ENCODE measurements around the gene PPP2R2C.

PPP2R2C gene

GRCh38 chr4:6375620-6376295, 96.7 kb downstream of the PPP2R2C start:
- Histone ChIP-seq H3K4me2 (ENCODE audit: low read length) (no peak overlapping the region), H3K36me3 (ENCODE audit: control insufficient read depth, insufficient read depth, low read length) (no peaks in the 10 kb centered on the region), H3K9ac (no peak overlapping the region), H3K9me3 (ENCODE audit: control insufficient read depth, low read length) (no peaks in the 10 kb centered on the region), H3K27ac (no peak overlapping the region), H3K79me2 (no peaks in the 10 kb centered on the region), H3K27me3 (ENCODE audit: control insufficient read depth, insufficient read depth, low read length) (no peaks in the 10 kb centered on the region), H3K4me1 (no peaks in the 10 kb centered on the region), H2AFZ (no peak overlapping the region), H3K4me3 (ENCODE audit: low read depth, low read length) (no peak overlapping the region)
- TF ChIP-seq CTCF (IDR thresholded peaks at IDR 0.05) = no peak

GRCh38 chr4:6374575-6374974, 97.8 kb downstream of the PPP2R2C start:
- Histone ChIP-seq H3K79me2 (no peaks in the 10 kb centered on the region), H3K4me2 (ENCODE audit: low read length) (no peak overlapping the region), H3K36me3 (ENCODE audit: control insufficient read depth, insufficient read depth, low read length) (no peaks in the 10 kb centered on the region), H3K9ac (no peak overlapping the region), H3K4me3 (ENCODE audit: low read depth, low read length) (no peak overlapping the region), H3K9me3 (ENCODE audit: control insufficient read depth, low read length) (no peaks in the 10 kb centered on the region), H3K27me3 (ENCODE audit: control insufficient read depth, insufficient read depth, low read length) (no peaks in the 10 kb centered on the region), H3K4me1 (no peaks in the 10 kb centered on the region), H3K27ac (no peak overlapping the region), H2AFZ (no peak overlapping the region)
- TF ChIP-seq CTCF (IDR thresholded peaks at IDR 0.05) = no peak

- no peak overlapping the region for H3K27ac ChIP-seq
- H3K9ac ChIP-seq = no peak overlapping the region
- no peaks in the 10 kb centered on the region for H3K36me3 ChIP-seq (ENCODE audit: control insufficient read depth, insufficient read depth, low read length)
- H3K4me2 ChIP-seq (ENCODE audit: low read length) = no peak overlapping the region
- H3K79me2 ChIP-seq = no peaks in the 10 kb centered on the region
- H3K4me3 ChIP-seq (ENCODE audit: low read depth, low read length) = no peak overlapping the region
- H3K9me3 ChIP-seq (ENCODE audit: control insufficient read depth, low read length) = no peaks in the 10 kb centered on the region
- H2AFZ ChIP-seq = no peak overlapping the region
- H3K4me1 ChIP-seq = no peaks in the 10 kb centered on the region
- no peaks in the 10 kb centered on the region for H3K27me3 ChIP-seq (ENCODE audit: control insufficient read depth, insufficient read depth, low read length)
- no peak for TF ChIP-seq CTCF (IDR thresholded peaks at IDR 0.05)
Observed at GRCh38 chr4:6373541-6374410, 98.6 kb downstream of the PPP2R2C start.

GRCh38 chr4:6372649-6373525, 99.5 kb downstream of the PPP2R2C start:
- H3K36me3 ChIP-seq (ENCODE audit: control insufficient read depth, insufficient read depth, low read length) = no peaks in the 10 kb centered on the region
- TF ChIP-seq CTCF (IDR thresholded peaks at IDR 0.05) = no peak
- no peaks in the 10 kb centered on the region for H3K27me3 ChIP-seq (ENCODE audit: control insufficient read depth, insufficient read depth, low read length)
- H3K9ac ChIP-seq = no peak overlapping the region
- no peaks in the 10 kb centered on the region for H3K79me2 ChIP-seq
- H3K4me1 ChIP-seq = no peaks in the 10 kb centered on the region
- no peak overlapping the region for H3K4me3 ChIP-seq (ENCODE audit: low read depth, low read length)
- H2AFZ ChIP-seq = no peak overlapping the region
- no peaks in the 10 kb centered on the region for H3K9me3 ChIP-seq (ENCODE audit: control insufficient read depth, low read length)
- H3K4me2 ChIP-seq (ENCODE audit: low read length) = no peak overlapping the region
- H3K27ac ChIP-seq = no peak overlapping the region

Measured in parathyroid adenoma (tissue), 2 donors.